ENCODE data around the gene SORBS1.

GRCh38 chr10:95305606-95306317, 255.4 kb downstream of the SORBS1 start:
- TF ChIP-seq ZNF394 (tag by site-specific recombination; IDR thresholded peaks at IDR 0.05; ENCODE audit: borderline replicate concordance), result no peak
- no peak for TF ChIP-seq ZNF350 (tag by site-specific recombination; IDR thresholded peaks at IDR 0.05)
- no peak for TF ChIP-seq KLF1 (tag by site-specific recombination; IDR thresholded peaks at IDR 0.05)
- TF ChIP-seq CTCF (tag by site-specific recombination; IDR thresholded peaks at IDR 0.05), result no peak
- TF ChIP-seq ZNF473 (tag by site-specific recombination; IDR thresholded peaks at IDR 0.05), result no peak
- no peak for TF ChIP-seq ZNF274 (IDR thresholded peaks at IDR 0.05; ENCODE audit: low read length)
- no peak for TF ChIP-seq ZNF274 (tag by site-specific recombination; IDR thresholded peaks at IDR 0.05; ENCODE audit: borderline replicate concordance)
- TF ChIP-seq ZNF280D (tag by site-specific recombination; IDR thresholded peaks at IDR 0.05), result no peak
- TF ChIP-seq ZBTB21 (tag by site-specific recombination; IDR thresholded peaks at IDR 0.05), result no peak
- TF ChIP-seq ZNF645 (tag by site-specific recombination; IDR thresholded peaks at IDR 0.05), result no peak
- TF ChIP-seq ZSCAN30 (tag by site-specific recombination; IDR thresholded peaks at IDR 0.05), result no peak
- no peak for TF ChIP-seq ZNF560 (tag by site-specific recombination; IDR thresholded peaks at IDR 0.05; ENCODE audit: borderline replicate concordance)

All from HEK293 (cell line).